Liver (tissue), 9 donors: ENCODE results near the gene OR11G2. TPM values are rescaled to one million over a fixed set of nuclear protein-coding genes. Genes with fewer than 3 reads are reported as not detected.

Experiments used
- DNase-seq: peaks from one replicate; pipeline ENCODE4 v3.0.0-alpha.2; 2017; ENCODE audit warnings: low spot score
- H3K27ac ChIP-seq, 2 donors: one replicate each; pipeline ENCODE4 v1.7.0; 2013; ENCODE audit warnings: inconsistent platforms in 2 of 2, low read length in 2 of 2, control low read depth in 1 of 2, low read depth in 1 of 2, mild to moderate bottlenecking in 1 of 2
- H3K27me3 ChIP-seq, 4 donors: one replicate each; pipeline versions ENCODE4 v1.6.1 to v1.7.0; 2013; ENCODE audit warnings: low read length in 3 of 4, inconsistent platforms in 1 of 4, mild to moderate bottlenecking in 1 of 4, moderate library complexity in 1 of 4; ENCODE audit not compliant: control insufficient read depth in 4 of 4, insufficient read depth in 4 of 4
- H3K36me3 ChIP-seq, 4 donors: one replicate each; pipeline versions ENCODE4 v1.6.1 to v1.7.0; 2013; ENCODE audit warnings: low read length in 3 of 4, mild to moderate bottlenecking in 3 of 4, low read depth in 1 of 4, moderate library complexity in 1 of 4; ENCODE audit not compliant: control insufficient read depth in 4 of 4, insufficient read depth in 3 of 4
- H3K4me1 ChIP-seq, 4 donors: one replicate each; pipeline versions ENCODE4 v1.6.1 to v1.7.0; 2013; ENCODE audit warnings: low read length in 3 of 4, mild to moderate bottlenecking in 3 of 4, moderate library complexity in 1 of 4; ENCODE audit not compliant: control insufficient read depth in 4 of 4, insufficient read depth in 4 of 4
- H3K4me3 ChIP-seq, 3 donors: one replicate each; pipeline versions ENCODE4 v1.6.1 to v1.7.0; 2013; ENCODE audit warnings: low read length in 3 of 3, control low read depth in 1 of 3, low read depth in 1 of 3, mild to moderate bottlenecking in 1 of 3
- H3K9ac ChIP-seq, 2 donors: one replicate each; pipeline ENCODE4 v1.7.0; 2013; ENCODE audit warnings: low read length in 2 of 2, mild to moderate bottlenecking in 2 of 2, moderate library complexity in 2 of 2, control low read depth in 1 of 2, low read depth in 1 of 2
- H3K9me3 ChIP-seq, 4 donors: one replicate each; pipeline versions ENCODE4 v1.6.1 to v1.7.0; 2013; ENCODE audit warnings: low read length in 3 of 4; ENCODE audit not compliant: control insufficient read depth in 4 of 4
- EGR1 ChIP-seq, 2 donors: IDR thresholded peaks; 2 replicates each; pipeline ENCODE4 v1.6.1; 2016 to 2018; ENCODE audit warnings: antibody characterized with exemption in 2 of 2, low read depth in 2 of 2
- HNF4A ChIP-seq, 2 donors: conservative IDR thresholded peaks; 2 replicates each; pipeline ENCODE4 v1.6.1; 2016; ENCODE audit warnings: antibody characterized with exemption in 2 of 2, mild to moderate bottlenecking in 2 of 2
- HNF4G ChIP-seq: IDR thresholded peaks from 2 replicates; pipeline ENCODE4 v1.6.1; 2016; ENCODE audit warnings: antibody characterized with exemption
- JUND ChIP-seq, 2 donors: IDR thresholded peaks; 2 replicates each; pipeline ENCODE4 v1.6.1; 2016; ENCODE audit warnings: antibody characterized with exemption in 2 of 2
- NR2F2 ChIP-seq: IDR thresholded peaks from 2 replicates; pipeline ENCODE4 v1.6.1; 2016; ENCODE audit warnings: antibody characterized with exemption
- RAD21 ChIP-seq, 2 donors: IDR thresholded peaks; 2 replicates each; pipeline ENCODE4 v1.6.1; 2016; ENCODE audit warnings: antibody characterized with exemption in 2 of 2, mild to moderate bottlenecking in 2 of 2
- RXRA ChIP-seq, 2 donors: IDR thresholded peaks; 2 replicates each; pipeline ENCODE4 v1.6.1; 2017 to 2018; ENCODE audit warnings: antibody characterized with exemption in 2 of 2, mild to moderate bottlenecking in 1 of 2
- TAF1 ChIP-seq: conservative IDR thresholded peaks from 2 replicates; pipeline ENCODE4 v1.6.1; 2016; ENCODE audit warnings: antibody characterized with exemption, mild to moderate bottlenecking
- YY1 ChIP-seq: IDR thresholded peaks from 2 replicates; pipeline ENCODE4 v1.6.1; 2016; ENCODE audit warnings: antibody characterized with exemption, mild to moderate bottlenecking
- WGBS: extraction: QIAGEN DNeasy Blood & Tissue Kit; methylation state at CpG from one replicate; pipeline ENCODE4 v1.1.7; 2013; 5-methylcytosine and 5-hydroxymethylcytosine counted together
- polyA plus RNA-seq, 2 donors: library from polyadenylated mRNA; stranded (reverse) in 1 of 2; unstranded in 1 of 2; fragments of 200-250 nt in 1 of 2; fragments of >200 nt in 1 of 2; fragmentation: Nextera tagmentation in 1 of 2; extraction: Ambion mirVana in 1 of 2; gene quantifications; one replicate each; pipeline versions ENCODE4 v1.2.1 to v1.2.3, GENCODE V29; 2013 to 2015
- total RNA-seq, 2 donors: library from RNA; depleted of rRNA; stranded (reverse); fragments of >200 nt; gene quantifications; one replicate each; pipeline ENCODE4 v1.2.3, GENCODE V29; 2014
- TF ChIP-seq, protein P1 (sequence below): IDR thresholded peaks from 2 replicates; pipeline ENCODE4 v1.6.1; 2016; ENCODE audit warnings: antibody characterized with exemption
- TF ChIP-seq, protein P2 (sequence below): IDR thresholded peaks from 2 replicates; pipeline ENCODE4 v1.6.1; 2016; ENCODE audit warnings: antibody characterized with exemption, mild to moderate bottlenecking
- TF ChIP-seq, protein P3 (sequence below): fragments of 150-350 bp; IDR thresholded peaks from 2 replicates; pipeline ENCODE4 v1.5.1; 2017; ENCODE audit warnings: improper control_type of control experiment, low read depth, low read length; ENCODE audit not compliant: missing input control
- TF ChIP-seq, protein P4 (sequence below): IDR thresholded peaks from 2 replicates; pipeline ENCODE4 v1.6.1; 2016; ENCODE audit warnings: antibody characterized with exemption
- donor health status: healthy.
- donor health status: healthy.
- donor health status: healthy.
- donor health status: healthy.
- donor health status: healthy.

OR11G2 gene
- total and polyA plus RNA-seq, 4 donors, result not detected

DNA sequence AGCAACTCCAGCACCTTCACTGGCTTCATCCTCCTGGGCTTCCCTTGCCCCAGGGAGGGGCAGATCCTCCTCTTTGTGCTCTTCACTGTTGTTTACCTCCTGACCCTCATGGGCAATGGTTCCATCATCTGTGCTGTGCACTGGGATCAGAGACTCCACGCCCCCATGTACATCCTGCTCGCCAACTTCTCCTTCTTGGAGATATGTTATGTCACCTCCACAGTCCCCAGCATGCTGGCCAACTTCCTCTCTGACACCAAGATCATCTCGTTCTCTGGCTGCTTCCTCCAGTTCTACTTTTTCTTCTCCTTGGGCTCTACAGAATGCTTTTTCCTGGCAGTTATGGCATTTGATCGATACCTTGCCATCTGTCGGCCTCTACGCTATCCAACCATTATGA, 6.8 kb downstream of the OR11G2 start:
- Histone ChIP-seq H3K27me3 (no peaks in the 10 kb centered on the region), H3K4me1 (no peaks in the 10 kb centered on the region), H3K9me3 (no peaks in the 10 kb centered on the region), H3K36me3 (no peaks in the 10 kb centered on the region), H3K27ac (no peak overlapping the region), H3K4me3 (no peak overlapping the region), H3K9ac (no peak overlapping the region)
- no peak for TF ChIP-seq JUND (IDR thresholded peaks at IDR 0.05)
- TF ChIP-seq HNF4G, result no peak
- TF ChIP-seq, protein P1, sequence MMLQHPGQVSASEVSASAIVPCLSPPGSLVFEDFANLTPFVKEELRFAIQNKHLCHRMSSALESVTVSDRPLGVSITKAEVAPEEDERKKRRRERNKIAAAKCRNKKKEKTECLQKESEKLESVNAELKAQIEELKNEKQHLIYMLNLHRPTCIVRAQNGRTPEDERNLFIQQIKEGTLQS, result no peak
- TF ChIP-seq HNF4A (conservative IDR thresholded peaks at IDR 0.05), result no peak
- TF ChIP-seq YY1, result no peak
- DNase-seq, result no peak
- 68% methylated on average over 6 of the region's 6 CpGs for WGBS

DNA sequence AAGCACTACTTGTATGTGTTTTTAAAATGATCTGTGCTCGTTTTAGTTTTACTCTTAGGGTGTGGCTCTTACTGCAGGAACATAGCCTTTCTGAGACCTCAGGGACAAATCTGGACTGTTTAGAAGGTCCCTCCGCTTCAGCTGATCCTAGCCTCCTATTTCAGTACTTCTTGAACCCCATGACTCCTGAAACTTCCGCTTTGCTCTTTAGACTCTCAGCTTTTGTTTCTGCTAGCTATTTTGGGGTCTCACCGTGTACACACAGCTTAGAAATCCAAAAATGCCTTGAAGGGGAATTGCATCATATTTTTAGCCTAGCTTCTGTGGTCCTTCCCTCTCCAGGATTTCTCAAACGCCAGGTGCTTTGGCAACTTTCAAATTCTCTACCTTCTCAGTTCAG, 8.3 kb downstream of the OR11G2 start:
- Histone ChIP-seq H3K9ac (no peak overlapping the region), H3K4me3 (no peak overlapping the region), H3K9me3 (no peaks in the 10 kb centered on the region), H3K36me3 (no peaks in the 10 kb centered on the region), H3K4me1 (no peaks in the 10 kb centered on the region), H3K27ac (no peak overlapping the region), H3K27me3 (no peaks in the 10 kb centered on the region)
- WGBS, result 58% methylated on average over 5 of the region's 5 CpGs
- TF ChIP-seq, protein P2, sequence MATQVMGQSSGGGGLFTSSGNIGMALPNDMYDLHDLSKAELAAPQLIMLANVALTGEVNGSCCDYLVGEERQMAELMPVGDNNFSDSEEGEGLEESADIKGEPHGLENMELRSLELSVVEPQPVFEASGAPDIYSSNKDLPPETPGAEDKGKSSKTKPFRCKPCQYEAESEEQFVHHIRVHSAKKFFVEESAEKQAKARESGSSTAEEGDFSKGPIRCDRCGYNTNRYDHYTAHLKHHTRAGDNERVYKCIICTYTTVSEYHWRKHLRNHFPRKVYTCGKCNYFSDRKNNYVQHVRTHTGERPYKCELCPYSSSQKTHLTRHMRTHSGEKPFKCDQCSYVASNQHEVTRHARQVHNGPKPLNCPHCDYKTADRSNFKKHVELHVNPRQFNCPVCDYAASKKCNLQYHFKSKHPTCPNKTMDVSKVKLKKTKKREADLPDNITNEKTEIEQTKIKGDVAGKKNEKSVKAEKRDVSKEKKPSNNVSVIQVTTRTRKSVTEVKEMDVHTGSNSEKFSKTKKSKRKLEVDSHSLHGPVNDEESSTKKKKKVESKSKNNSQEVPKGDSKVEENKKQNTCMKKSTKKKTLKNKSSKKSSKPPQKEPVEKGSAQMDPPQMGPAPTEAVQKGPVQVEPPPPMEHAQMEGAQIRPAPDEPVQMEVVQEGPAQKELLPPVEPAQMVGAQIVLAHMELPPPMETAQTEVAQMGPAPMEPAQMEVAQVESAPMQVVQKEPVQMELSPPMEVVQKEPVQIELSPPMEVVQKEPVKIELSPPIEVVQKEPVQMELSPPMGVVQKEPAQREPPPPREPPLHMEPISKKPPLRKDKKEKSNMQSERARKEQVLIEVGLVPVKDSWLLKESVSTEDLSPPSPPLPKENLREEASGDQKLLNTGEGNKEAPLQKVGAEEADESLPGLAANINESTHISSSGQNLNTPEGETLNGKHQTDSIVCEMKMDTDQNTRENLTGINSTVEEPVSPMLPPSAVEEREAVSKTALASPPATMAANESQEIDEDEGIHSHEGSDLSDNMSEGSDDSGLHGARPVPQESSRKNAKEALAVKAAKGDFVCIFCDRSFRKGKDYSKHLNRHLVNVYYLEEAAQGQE, result no peak
- TF ChIP-seq HNF4A (conservative IDR thresholded peaks at IDR 0.05) (no peak), RXRA (IDR thresholded peaks at IDR 0.05) (no peak), EGR1 (IDR thresholded peaks at IDR 0.05; ENCODE audit: low read depth in 2 of 2) (no peak), NR2F2 (no peak), RAD21 (IDR thresholded peaks at IDR 0.05) (no peak)
- TF ChIP-seq, protein P3, sequence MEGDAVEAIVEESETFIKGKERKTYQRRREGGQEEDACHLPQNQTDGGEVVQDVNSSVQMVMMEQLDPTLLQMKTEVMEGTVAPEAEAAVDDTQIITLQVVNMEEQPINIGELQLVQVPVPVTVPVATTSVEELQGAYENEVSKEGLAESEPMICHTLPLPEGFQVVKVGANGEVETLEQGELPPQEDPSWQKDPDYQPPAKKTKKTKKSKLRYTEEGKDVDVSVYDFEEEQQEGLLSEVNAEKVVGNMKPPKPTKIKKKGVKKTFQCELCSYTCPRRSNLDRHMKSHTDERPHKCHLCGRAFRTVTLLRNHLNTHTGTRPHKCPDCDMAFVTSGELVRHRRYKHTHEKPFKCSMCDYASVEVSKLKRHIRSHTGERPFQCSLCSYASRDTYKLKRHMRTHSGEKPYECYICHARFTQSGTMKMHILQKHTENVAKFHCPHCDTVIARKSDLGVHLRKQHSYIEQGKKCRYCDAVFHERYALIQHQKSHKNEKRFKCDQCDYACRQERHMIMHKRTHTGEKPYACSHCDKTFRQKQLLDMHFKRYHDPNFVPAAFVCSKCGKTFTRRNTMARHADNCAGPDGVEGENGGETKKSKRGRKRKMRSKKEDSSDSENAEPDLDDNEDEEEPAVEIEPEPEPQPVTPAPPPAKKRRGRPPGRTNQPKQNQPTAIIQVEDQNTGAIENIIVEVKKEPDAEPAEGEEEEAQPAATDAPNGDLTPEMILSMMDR, result no peak
- TF ChIP-seq, protein P4, sequence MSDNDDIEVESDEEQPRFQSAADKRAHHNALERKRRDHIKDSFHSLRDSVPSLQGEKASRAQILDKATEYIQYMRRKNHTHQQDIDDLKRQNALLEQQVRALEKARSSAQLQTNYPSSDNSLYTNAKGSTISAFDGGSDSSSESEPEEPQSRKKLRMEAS, result no peak
- DNase-seq, result no peak

DNA sequence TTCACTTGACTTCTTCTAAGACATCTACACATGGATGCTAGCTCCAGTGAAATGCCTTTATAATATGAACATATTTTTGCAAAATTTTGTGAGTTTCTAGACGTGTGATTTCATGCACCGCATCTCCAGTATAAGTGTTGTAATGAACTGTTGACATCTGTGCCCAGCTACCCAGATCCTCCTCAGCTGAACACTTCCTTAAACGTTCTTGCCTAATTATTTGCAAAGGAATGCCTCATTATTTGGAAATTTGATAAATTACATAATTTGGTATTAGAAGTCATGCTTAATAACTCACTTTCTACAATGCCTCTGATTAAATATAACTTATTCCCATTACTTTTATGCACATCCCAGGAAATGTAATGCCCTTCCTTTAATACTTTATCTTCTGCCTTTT, 14.0 kb downstream of the OR11G2 start:
- no peak for DNase-seq
- H3K27me3 ChIP-seq, result no peaks in the 10 kb centered on the region
- TF ChIP-seq TAF1, result no peak
- TF ChIP-seq, protein P3, result no peak
- H3K36me3 ChIP-seq, result no peaks in the 10 kb centered on the region
- no peaks in the 10 kb centered on the region for H3K4me1 ChIP-seq
- no peak overlapping the region for H3K27ac ChIP-seq
- WGBS, result 56% methylated on average over 3 of the region's 3 CpGs
- H3K9ac ChIP-seq, result no peak overlapping the region
- no peaks in the 10 kb centered on the region for H3K9me3 ChIP-seq
- H3K4me3 ChIP-seq, result no peak overlapping the region
